Prostate gland (tissue), 2 donors: ENCODE measurements around the gene TTC23. TPM values are rescaled to one million over a fixed set of nuclear protein-coding genes. Genes with fewer than 3 reads are reported as not detected.
A peak's percentile ranks its signal among the peaks of the same experiment; 100 is the strongest.

ENCODE experiments used
- DNase-seq: peaks from one replicate; pipeline ENCODE4 v3.0.0-alpha.2; 2019; ENCODE audit warnings: low spot score
- H3K27ac ChIP-seq, 2 donors: fragments of 200-600 bp; sonication (generic); 2 replicates each; pipeline ENCODE4 v1.5.1; 2017 to 2019
- H3K27me3 ChIP-seq: fragments of 200-600 bp; sonication (generic); replicated peaks from 2 replicates; pipeline ENCODE4 v1.5.1; 2019; ENCODE audit not compliant: insufficient read depth
- H3K36me3 ChIP-seq, 2 donors: fragments of 200-600 bp; sonication (generic); 1 replicate in 1 of 2; 2 replicates in 1 of 2; pipeline versions ENCODE4 v1.5.1 to v1.8.1; 2017 to 2019
- H3K4me1 ChIP-seq: fragments of 200-600 bp; sonication (generic); replicated peaks from 2 replicates; pipeline ENCODE4 v1.5.1; 2019
- H3K4me3 ChIP-seq, 2 donors: fragments of 200-600 bp; sonication (generic); 2 replicates each; pipeline ENCODE4 v1.5.1; 2017 to 2019
- H3K9me3 ChIP-seq: fragments of 200-600 bp; sonication (generic); 2 replicates; pipeline ENCODE4 v1.5.1; 2017
- POLR2A ChIP-seq: fragments of 450-650 bp; IDR thresholded peaks from one replicate; pipeline ENCODE4 v1.6.1; 2016; ENCODE audit warnings: antibody characterized with exemption, mild to moderate bottlenecking
- POLR2AphosphoS5 ChIP-seq: sonication (generic); formaldehyde crosslinking; IDR thresholded peaks from one replicate; pipeline ENCODE4 v1.6.1; 2017; ENCODE audit warnings: antibody characterized with exemption
- WGBS: methylation state at CpG from one replicate; pipeline ENCODE4 v1.1.5; 2018; 5-methylcytosine and 5-hydroxymethylcytosine counted together
- intact Hi-C: fragments of 100-400 bp; cut with DNase I; formaldehyde crosslinking; loops from one replicate; pipeline ENCODE4 v1.14.2; 2022
- total RNA-seq, 2 donors: library from RNA; depleted of rRNA; stranded (reverse); fragments of >200 nt; gene quantifications; one replicate each; pipeline ENCODE4 v1.1.0, GENCODE V29; 2016
- TF ChIP-seq, protein P1 (sequence below), 4 experiments: fragments of 200-600 bp in 2 of 4; fragments of 450-650 bp in 2 of 4; sonication (generic) in 2 of 4; IDR thresholded peaks; 1 replicate in 3 of 4; 2 replicates in 1 of 4; pipeline ENCODE4 v1.5.1; 2016 to 2019; ENCODE audit warnings: antibody characterized with exemption in 4 of 4, mild to moderate bottlenecking in 2 of 4, moderate library complexity in 2 of 4

The TTC23 gene
- total RNA-seq, 2 donors from 2014 or later: 18.1 to 39.5 TPM

DNA sequence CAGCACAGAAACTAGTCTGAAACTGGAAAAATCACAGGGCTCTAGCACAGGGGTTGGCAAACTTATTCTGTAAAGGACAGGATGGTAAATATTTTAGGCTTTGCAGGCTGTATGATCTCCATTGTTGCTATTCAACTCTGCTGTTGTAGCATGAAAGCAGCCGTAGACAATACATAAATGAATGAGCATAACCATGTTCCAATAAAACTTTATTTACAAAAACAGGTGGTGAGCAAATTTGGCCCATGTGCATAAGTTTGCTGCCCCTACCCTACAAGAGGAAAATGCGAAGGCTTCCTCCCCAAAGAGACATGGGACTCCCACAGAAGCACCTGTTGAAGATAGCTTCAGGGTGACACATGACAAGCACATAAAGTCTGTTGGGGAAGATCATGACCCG is 85.3 kb downstream of the TTC23 start:
- no peak overlapping the region for H3K27ac ChIP-seq
- intact Hi-C loops: no loop called here
- H3K4me3 ChIP-seq: no peak overlapping the region
- H3K4me1 ChIP-seq: no peaks in the 10 kb centered on the region
- 95% methylated on average over 3 of the region's 3 CpGs for WGBS
- no peak for DNase-seq
- no peaks in the 10 kb centered on the region for H3K27me3 ChIP-seq
- TF ChIP-seq, protein P1, sequence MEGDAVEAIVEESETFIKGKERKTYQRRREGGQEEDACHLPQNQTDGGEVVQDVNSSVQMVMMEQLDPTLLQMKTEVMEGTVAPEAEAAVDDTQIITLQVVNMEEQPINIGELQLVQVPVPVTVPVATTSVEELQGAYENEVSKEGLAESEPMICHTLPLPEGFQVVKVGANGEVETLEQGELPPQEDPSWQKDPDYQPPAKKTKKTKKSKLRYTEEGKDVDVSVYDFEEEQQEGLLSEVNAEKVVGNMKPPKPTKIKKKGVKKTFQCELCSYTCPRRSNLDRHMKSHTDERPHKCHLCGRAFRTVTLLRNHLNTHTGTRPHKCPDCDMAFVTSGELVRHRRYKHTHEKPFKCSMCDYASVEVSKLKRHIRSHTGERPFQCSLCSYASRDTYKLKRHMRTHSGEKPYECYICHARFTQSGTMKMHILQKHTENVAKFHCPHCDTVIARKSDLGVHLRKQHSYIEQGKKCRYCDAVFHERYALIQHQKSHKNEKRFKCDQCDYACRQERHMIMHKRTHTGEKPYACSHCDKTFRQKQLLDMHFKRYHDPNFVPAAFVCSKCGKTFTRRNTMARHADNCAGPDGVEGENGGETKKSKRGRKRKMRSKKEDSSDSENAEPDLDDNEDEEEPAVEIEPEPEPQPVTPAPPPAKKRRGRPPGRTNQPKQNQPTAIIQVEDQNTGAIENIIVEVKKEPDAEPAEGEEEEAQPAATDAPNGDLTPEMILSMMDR (IDR thresholded peaks at IDR 0.05): no peak
- TF ChIP-seq POLR2A (no peak), POLR2AphosphoS5 (no peak)
- no peaks in the 10 kb centered on the region for H3K36me3 ChIP-seq
- no peaks in the 10 kb centered on the region for H3K9me3 ChIP-seq

DNA sequence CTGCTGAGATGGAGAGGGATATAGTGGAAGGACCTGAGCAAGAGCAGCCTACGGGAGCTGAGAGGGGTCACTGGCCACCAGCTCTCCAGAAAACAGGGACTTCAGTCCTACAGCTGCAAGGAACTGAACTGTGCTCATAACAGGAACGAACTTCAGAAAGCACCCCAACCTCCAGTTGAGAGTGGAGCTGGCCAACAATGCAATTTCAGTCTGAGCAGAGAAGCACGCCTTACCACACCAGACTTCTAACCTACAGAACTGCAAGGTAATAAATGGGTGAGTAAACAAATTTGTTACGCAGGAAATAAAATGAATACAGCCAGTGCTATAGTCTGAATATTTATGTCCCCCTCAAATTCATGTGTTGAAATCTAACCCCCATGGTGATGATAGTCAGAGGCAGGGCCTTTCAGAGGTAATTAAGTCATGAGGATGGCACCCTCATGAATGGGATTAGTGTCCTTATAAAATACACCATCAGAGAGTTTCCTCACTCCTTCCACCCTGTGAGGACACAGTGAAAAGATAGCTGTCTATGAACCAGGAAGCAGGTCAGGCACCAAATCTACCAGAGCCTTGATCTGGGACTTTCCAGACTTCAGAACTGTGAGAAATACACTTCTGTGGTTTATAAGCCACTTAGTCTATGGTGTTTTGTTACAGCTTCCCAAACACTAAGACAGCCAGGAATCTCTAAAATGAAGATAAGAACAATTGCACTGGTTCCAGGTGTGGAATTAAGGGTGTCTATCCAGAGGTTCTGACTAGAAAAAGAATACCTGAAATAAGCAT is 85.9 kb downstream of the TTC23 start:
- no peak for TF ChIP-seq POLR2AphosphoS5
- TF ChIP-seq POLR2A: no peak
- TF ChIP-seq, protein P1 (IDR thresholded peaks at IDR 0.05): no peak
- WGBS: 84% methylated on average over 4 of the region's 4 CpGs
- H3K36me3 ChIP-seq: no peaks in the 10 kb centered on the region
- intact Hi-C loops: no loop called here
- H3K4me3 ChIP-seq: no peak overlapping the region
- H3K27ac ChIP-seq: no peak overlapping the region
- H3K9me3 ChIP-seq: no peaks in the 10 kb centered on the region
- no peaks in the 10 kb centered on the region for H3K4me1 ChIP-seq
- H3K27me3 ChIP-seq: no peaks in the 10 kb centered on the region
- no peak for DNase-seq

DNA sequence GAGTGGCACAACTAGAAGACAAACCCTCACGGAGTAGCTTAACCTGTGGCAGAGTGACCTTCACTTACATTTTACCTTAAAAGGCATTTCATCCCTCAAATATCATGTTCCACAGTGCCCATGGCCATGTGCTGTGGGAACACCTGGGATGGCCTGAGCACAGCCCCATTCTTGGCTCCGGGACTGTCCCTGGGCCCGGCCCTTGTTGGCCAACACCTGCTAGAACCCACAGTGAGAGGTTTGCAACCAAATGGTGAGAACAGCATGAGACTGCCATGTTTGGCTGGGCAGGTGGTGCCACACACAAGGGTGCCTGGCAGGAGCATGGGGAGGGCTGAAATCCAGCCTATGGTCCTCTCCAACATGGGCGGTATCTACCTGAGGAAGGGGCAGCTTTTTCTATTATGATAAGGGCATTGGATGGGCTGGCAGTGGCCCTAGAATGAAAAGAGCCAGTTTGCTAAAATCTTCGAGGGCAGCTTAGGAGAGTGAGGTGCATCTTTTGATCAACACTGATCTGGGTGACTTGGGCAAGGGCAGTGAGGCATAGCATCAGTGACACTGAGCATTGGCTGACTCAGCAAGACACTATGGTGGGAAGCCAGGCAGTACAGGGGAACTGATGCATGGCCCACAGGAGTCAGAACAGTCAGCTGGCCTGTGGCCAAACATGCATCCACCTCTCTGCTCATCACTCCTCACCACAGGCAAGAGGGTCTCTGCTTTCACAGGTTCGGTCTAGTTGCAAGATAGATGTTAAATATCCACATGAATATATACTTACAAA is 90.6 kb downstream of the TTC23 start:
- Histone ChIP-seq H3K36me3 (no peaks in the 10 kb centered on the region), H3K27me3 (no peaks in the 10 kb centered on the region), H3K4me1 (no peaks in the 10 kb centered on the region), H3K9me3 (no peaks in the 10 kb centered on the region), H3K4me3 (no peak overlapping the region), H3K27ac (no peak overlapping the region)
- TF ChIP-seq POLR2AphosphoS5: no peak
- intact Hi-C loops: no loop called here
- no peak for DNase-seq
- 97% methylated on average over 6 of the region's 6 CpGs for WGBS

DNA sequence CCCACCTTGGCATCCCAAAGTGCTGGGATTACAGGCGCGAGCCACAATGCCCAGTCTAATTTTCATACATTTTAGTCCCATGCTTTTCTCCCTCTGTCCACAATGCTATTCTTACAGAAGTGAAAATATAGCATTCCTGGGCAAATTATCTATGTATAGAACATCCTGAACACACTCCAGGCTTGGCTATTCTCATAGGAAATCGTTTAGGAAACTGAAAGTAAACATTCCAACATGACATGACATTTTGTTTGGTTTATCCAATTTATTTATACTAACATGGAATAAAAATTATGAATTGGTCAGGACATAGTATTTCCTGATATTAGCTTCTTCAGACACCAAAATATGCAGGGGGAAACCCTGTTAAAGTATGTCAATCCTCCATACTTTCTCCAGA is 91.9 kb downstream of the TTC23 start:
- no peak for DNase-seq
- intact Hi-C loops: no loop called here
- Histone ChIP-seq H3K4me1 (no peaks in the 10 kb centered on the region), H3K27me3 (no peaks in the 10 kb centered on the region), H3K4me3 (no peak overlapping the region), H3K36me3 (no peaks in the 10 kb centered on the region), H3K9me3 (no peaks in the 10 kb centered on the region), H3K27ac (no peak overlapping the region)
- 63% methylated on average over 3 of the region's 3 CpGs for WGBS
- no peak for TF ChIP-seq POLR2A
- no peak for TF ChIP-seq POLR2AphosphoS5
- TF ChIP-seq, protein P1 (IDR thresholded peaks at IDR 0.05): no peak

DNA sequence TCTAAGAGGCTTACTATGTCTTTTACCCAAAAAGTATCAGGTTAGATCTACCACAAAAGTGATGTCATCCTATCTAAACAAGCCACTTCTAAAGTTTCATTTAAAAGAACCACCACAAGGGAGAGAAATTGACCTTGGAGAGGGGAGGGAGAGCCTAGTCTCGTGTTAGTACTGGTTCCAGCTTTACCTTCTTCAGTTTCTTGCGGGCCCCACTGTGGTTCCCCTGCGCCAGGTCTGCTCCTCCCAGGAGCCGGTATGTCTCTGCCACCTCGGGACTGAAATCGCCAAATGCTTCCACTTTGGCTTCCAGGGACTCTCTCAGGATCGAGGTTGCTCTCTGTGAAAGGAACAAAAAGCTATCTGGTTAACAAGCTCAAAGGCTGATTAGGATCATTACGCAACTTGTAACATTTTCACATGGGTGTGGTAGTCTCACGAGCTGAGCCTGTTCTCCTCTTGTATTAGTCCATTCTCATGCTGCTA is 93.4 kb downstream of the TTC23 start:
- TF ChIP-seq POLR2AphosphoS5 (peak; percentile 57), POLR2A (no peak)
- Histone ChIP-seq H3K4me3 (no peak overlapping the region), H3K4me1 (no peaks in the 10 kb centered on the region), H3K36me3 (no peaks in the 10 kb centered on the region), H3K27me3 (no peaks in the 10 kb centered on the region), H3K9me3 (no peaks in the 10 kb centered on the region), H3K27ac (peak overlapping the region in 1 of 2 donors; percentile 32)
- peak; percentile 25 for DNase-seq
- 54% methylated on average over 9 of the region's 9 CpGs for WGBS
- intact Hi-C loops: no loop called here
